ENCODE measurements around the gene E4F1. TPM values are rescaled to one million over a fixed set of nuclear protein-coding genes. Genes with fewer than 3 reads are reported as not detected.
A peak's percentile ranks its signal among the peaks of the same experiment; 100 is the strongest.

E4F1 gene
- total and polyA plus RNA-seq, 2 of the 13 experiments (the other 11 are each of a cell fraction or from before 2014, with no cell fraction given): 13.8 to 19.5 TPM

GRCh38 chr16:2251296-2252111, 28.1 kb downstream of the E4F1 start, which contains the start of gene ECI1 (continued):
- TF ChIP-seq ZNF557 (CRISPR knock-in tag; IDR thresholded peaks at IDR 0.05) (0 out of 2 replicates have a peak, but pooled peaks have one; percentile 51), ZNF510 (CRISPR knock-in tag; IDR thresholded peaks at IDR 0.05; ENCODE audit: low read depth) (no peak), ZNF296 (CRISPR knock-in tag; conservative IDR thresholded peaks at IDR 0.05) (no peak), TARDBP (CRISPR knock-in tag; IDR thresholded peaks at IDR 0.05) (peak; percentile 91), PPARG (CRISPR knock-in tag; conservative IDR thresholded peaks at IDR 0.05) (peak; percentile 75), ZNF652 (CRISPR knock-in tag; IDR thresholded peaks at IDR 0.05; ENCODE audit: borderline replicate concordance, low read depth) (peak; percentile 12; the same call in 1 of the 2 replicates), ZNF614 (CRISPR knock-in tag; IDR thresholded peaks at IDR 0.05; ENCODE audit: borderline replicate concordance) (peak; percentile 95), ZNF629 (CRISPR knock-in tag; conservative IDR thresholded peaks at IDR 0.05) (peak; percentile 37; the same call in 1 of the 2 replicates), ATF4 (CRISPR knock-in tag; IDR thresholded peaks at IDR 0.05) (0 out of 4 replicates have a peak, but pooled peaks of 1 of the 2 experiments have one; percentile 49), NRL (CRISPR knock-in tag; IDR thresholded peaks at IDR 0.05; ENCODE audit: borderline replicate concordance) (peak; percentile 89), ZFP36L1 (CRISPR knock-in tag; IDR thresholded peaks at IDR 0.05) (peak; percentile 53; the same call in 1 of the 2 replicates), KLF6 (CRISPR knock-in tag; IDR thresholded peaks at IDR 0.05) (no peak), IKZF1 (IDR thresholded peaks at IDR 0.05) (no peak), TAF1 (CRISPR knock-in tag; IDR thresholded peaks at IDR 0.05) (peak; percentile 87), ZNF784 (CRISPR knock-in tag; IDR thresholded peaks at IDR 0.05; ENCODE audit: borderline replicate concordance) (peak; percentile 71), ZNF891 (CRISPR knock-in tag; IDR thresholded peaks at IDR 0.05) (peak; percentile 79), ARNTL (CRISPR knock-in tag; IDR thresholded peaks at IDR 0.05) (peak; percentile 41; the same call in 1 of the 2 replicates), ZNF543 (CRISPR knock-in tag; IDR thresholded peaks at IDR 0.05) (peak; percentile 64; the same call in 1 of the 2 replicates), ARHGAP35 (CRISPR knock-in tag; IDR thresholded peaks at IDR 0.05; ENCODE audit: borderline replicate concordance) (peak; percentile 44; the same call in 1 of the 2 replicates), GPBP1L1 (CRISPR knock-in tag; IDR thresholded peaks at IDR 0.05) (no peak), CBX2 (IDR thresholded peaks at IDR 0.05; ENCODE audit: low read depth, low read length) (no peak), CBX2 (CRISPR knock-in tag; IDR thresholded peaks at IDR 0.05; ENCODE audit: low read depth) (0 out of 2 replicates have a peak, but pooled peaks have one; percentile 21), NFE2L2 (IDR thresholded peaks at IDR 0.05; ENCODE audit: low read length) (no peak), ZNF546 (CRISPR knock-in tag; conservative IDR thresholded peaks at IDR 0.05) (peak; percentile 40; the same call in 1 of the 2 replicates), SOX6 (IDR thresholded peaks at IDR 0.05) (no peak), SOX6 (CRISPR knock-in tag; IDR thresholded peaks at IDR 0.05) (peak; percentile 81), ZFP1 (CRISPR knock-in tag; IDR thresholded peaks at IDR 0.05) (peak; percentile 43; the same call in 1 of the 2 replicates), THAP7 (CRISPR knock-in tag; IDR thresholded peaks at IDR 0.05) (peak; percentile 74; the same call in 1 of the 2 replicates), MED1 (CRISPR knock-in tag; IDR thresholded peaks at IDR 0.05) (peak; percentile 87)
